IPS-18a (cell line): Measurements from ENCODE around the gene PIKFYVE.

Source experiments
- H3K27ac ChIP-seq: one replicate; pipeline ENCODE4 v1.5.1; 2013; ENCODE audit warnings: low read length
- H3K27me3 ChIP-seq: one replicate; pipeline ENCODE4 v1.6.1; 2013; ENCODE audit warnings: mild to moderate bottlenecking, low read length; ENCODE audit not compliant: control insufficient read depth, insufficient read depth
- H3K36me3 ChIP-seq: one replicate; pipeline ENCODE4 v1.6.1; 2013; ENCODE audit warnings: low read depth, low read length; ENCODE audit not compliant: control insufficient read depth
- H3K4me1 ChIP-seq: one replicate; pipeline ENCODE4 v1.6.1; 2013; ENCODE audit warnings: low read depth, low read length; ENCODE audit not compliant: control insufficient read depth
- H3K4me3 ChIP-seq: one replicate; pipeline ENCODE4 v1.5.1; 2013; ENCODE audit warnings: low read length
- H3K9ac ChIP-seq: one replicate; pipeline ENCODE4 v1.6.1; 2013; ENCODE audit warnings: mild to moderate bottlenecking, low read length, moderate library complexity
- H3K9me3 ChIP-seq: one replicate; pipeline ENCODE4 v1.6.1; 2013; ENCODE audit warnings: low read depth, low read length; ENCODE audit not compliant: control insufficient read depth

Gene PIKFYVE

GRCh38 chr2:208244422-208244821 lies 21.6 kb upstream of the PIKFYVE start:
- Histone ChIP-seq H3K27ac (no peak overlapping the region), H3K4me3 (no peak overlapping the region), H3K4me1 (no peaks in the 10 kb centered on the region), H3K9me3 (no peaks in the 10 kb centered on the region), H3K27me3 (no peaks in the 10 kb centered on the region), H3K9ac (no peak overlapping the region), H3K36me3 (peaks cover 94% of the 10 kb centered on the region)

DNA sequence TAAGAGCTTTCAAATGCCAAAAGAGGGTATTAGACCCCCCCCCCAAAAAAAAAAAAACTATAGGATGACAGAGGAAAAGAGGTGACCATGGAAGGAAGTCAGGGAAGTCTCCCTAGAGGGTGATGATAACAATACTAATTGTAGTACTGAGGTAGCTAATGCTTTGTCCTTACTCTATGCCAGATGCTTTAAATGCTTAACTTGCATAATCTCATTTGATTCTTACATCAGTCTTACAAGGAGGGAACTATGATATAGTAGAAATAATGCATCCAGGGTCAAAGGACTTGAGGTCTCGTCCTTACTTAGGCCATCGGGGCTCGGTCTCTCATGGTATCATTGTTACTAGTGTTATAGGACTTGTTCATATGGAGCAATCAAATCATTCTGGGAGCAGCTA lies 20.3 kb upstream of the PIKFYVE start:
- Histone ChIP-seq H3K27me3 (no peaks in the 10 kb centered on the region), H3K36me3 (peaks cover 96% of the 10 kb centered on the region), H3K9ac (no peak overlapping the region), H3K27ac (no peak overlapping the region), H3K4me1 (peaks cover 7% of the 10 kb centered on the region), H3K9me3 (no peaks in the 10 kb centered on the region), H3K4me3 (no peak overlapping the region)

DNA sequence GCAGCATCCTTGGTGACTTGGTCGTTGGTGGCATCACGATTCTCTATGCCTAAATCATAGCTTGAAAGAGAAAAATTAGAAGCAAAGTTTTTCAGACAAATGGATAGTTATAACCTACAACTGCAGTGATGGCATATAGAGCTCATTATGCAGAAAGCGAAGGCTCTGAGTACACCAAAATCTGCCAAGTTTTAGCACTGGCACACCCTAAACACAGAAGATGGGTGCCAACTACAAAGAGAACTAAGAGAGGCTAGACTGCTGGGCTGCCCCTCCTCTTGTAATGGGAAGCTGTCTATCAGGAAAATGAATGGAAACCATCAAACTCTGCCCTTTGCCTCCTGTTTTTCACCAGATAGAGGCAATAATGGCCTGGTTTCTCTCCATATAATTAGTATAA lies 17.5 kb upstream of the PIKFYVE start:
- peaks cover 98% of the 10 kb centered on the region for H3K36me3 ChIP-seq
- H3K27ac ChIP-seq, result no peak overlapping the region
- H3K27me3 ChIP-seq, result no peaks in the 10 kb centered on the region
- H3K9ac ChIP-seq, result no peak overlapping the region
- no peak overlapping the region for H3K4me3 ChIP-seq
- H3K9me3 ChIP-seq, result no peaks in the 10 kb centered on the region
- peaks cover 29% of the 10 kb centered on the region for H3K4me1 ChIP-seq

DNA sequence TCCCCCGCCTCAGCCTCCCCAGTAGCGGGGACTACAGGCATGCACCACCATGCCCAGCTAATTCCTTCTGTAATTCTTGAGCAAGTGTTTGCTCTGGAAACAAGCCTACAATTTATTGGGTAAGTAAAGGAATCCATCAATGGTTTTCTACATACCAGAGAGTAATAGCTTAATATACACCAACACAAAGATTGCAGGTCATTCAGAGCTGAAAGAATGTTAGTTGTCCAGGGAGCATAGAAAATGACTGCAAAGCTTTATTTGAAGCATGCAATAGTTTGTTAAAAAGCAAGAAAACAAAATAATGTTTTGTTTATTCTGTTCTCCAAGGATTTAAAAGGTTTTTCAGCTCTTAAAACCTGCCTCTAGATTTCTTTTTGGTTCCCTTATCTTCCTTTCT lies 16.8 kb upstream of the PIKFYVE start:
- H3K27ac ChIP-seq, result no peak overlapping the region
- H3K9ac ChIP-seq, result no peak overlapping the region
- H3K36me3 ChIP-seq, result peaks cover 91% of the 10 kb centered on the region
- peaks cover 32% of the 10 kb centered on the region for H3K4me1 ChIP-seq
- no peak overlapping the region for H3K4me3 ChIP-seq
- no peaks in the 10 kb centered on the region for H3K9me3 ChIP-seq
- no peaks in the 10 kb centered on the region for H3K27me3 ChIP-seq

DNA sequence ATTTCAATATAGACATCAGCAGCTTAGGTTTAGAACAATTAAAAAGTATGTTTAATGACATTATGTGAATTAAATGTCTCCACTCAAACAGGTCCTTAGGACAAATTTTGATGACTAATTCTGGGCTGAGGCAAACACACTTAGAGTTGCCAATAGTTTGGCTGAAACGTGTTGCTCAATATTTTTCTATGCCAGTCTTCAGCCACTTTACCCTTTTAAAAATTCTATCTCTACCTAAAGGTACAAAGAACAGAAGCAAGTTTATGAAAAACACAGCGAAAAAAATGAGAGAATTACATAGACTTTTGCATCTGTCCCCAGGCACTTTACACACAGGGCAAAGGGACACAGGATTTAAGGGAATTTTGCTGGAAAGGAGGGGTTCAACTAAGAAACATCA lies 15.7 kb upstream of the PIKFYVE start:
- peaks cover 80% of the 10 kb centered on the region for H3K36me3 ChIP-seq
- H3K9me3 ChIP-seq, result no peaks in the 10 kb centered on the region
- H3K27me3 ChIP-seq, result no peaks in the 10 kb centered on the region
- H3K4me1 ChIP-seq, result peaks cover 32% of the 10 kb centered on the region
- peak overlapping the region; percentile 62 for H3K27ac ChIP-seq
- H3K4me3 ChIP-seq, result no peak overlapping the region
- H3K9ac ChIP-seq, result peak overlapping the region; percentile 5

DNA sequence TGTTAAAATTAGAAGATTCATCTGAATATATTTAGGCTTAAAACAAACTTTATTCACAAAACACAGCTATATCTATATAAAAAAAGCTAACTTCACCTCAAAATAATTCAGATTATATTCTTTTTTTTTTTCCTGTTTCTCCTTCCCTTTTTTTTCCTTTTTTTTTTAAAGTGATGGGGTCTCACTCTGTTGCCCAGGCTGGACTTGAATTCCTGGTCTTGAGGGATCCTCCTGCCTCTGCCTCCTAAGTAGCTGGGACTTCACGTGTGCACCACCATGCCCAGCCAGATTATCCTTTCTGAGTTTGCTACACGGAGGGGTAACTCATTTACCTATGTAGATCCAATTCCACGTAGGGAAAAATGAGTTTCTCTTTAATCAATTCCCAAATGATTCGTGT lies 15.0 kb upstream of the PIKFYVE start:
- H3K4me3 ChIP-seq, result no peak overlapping the region
- H3K4me1 ChIP-seq, result peaks cover 32% of the 10 kb centered on the region
- no peaks in the 10 kb centered on the region for H3K9me3 ChIP-seq
- H3K27me3 ChIP-seq, result no peaks in the 10 kb centered on the region
- H3K36me3 ChIP-seq, result peaks cover 73% of the 10 kb centered on the region
- H3K27ac ChIP-seq, result no peak overlapping the region
- H3K9ac ChIP-seq, result no peak overlapping the region

GRCh38 chr2:208252716-208253492 lies 13.2 kb upstream of the PIKFYVE start:
- Histone ChIP-seq H3K27me3 (no peaks in the 10 kb centered on the region), H3K9me3 (no peaks in the 10 kb centered on the region), H3K36me3 (peaks cover 57% of the 10 kb centered on the region), H3K9ac (peak overlapping the region; percentile 88), H3K4me1 (peaks cover 32% of the 10 kb centered on the region), H3K4me3 (peak overlapping the region; percentile 95), H3K27ac (peak overlapping the region; percentile 17)

- H3K4me1 ChIP-seq, result peaks cover 32% of the 10 kb centered on the region
- peak overlapping the region; percentile 8 for H3K27ac ChIP-seq
These were observed 12.4 kb upstream of the PIKFYVE start for GRCh38 chr2:208253600-208254117.

DNA sequence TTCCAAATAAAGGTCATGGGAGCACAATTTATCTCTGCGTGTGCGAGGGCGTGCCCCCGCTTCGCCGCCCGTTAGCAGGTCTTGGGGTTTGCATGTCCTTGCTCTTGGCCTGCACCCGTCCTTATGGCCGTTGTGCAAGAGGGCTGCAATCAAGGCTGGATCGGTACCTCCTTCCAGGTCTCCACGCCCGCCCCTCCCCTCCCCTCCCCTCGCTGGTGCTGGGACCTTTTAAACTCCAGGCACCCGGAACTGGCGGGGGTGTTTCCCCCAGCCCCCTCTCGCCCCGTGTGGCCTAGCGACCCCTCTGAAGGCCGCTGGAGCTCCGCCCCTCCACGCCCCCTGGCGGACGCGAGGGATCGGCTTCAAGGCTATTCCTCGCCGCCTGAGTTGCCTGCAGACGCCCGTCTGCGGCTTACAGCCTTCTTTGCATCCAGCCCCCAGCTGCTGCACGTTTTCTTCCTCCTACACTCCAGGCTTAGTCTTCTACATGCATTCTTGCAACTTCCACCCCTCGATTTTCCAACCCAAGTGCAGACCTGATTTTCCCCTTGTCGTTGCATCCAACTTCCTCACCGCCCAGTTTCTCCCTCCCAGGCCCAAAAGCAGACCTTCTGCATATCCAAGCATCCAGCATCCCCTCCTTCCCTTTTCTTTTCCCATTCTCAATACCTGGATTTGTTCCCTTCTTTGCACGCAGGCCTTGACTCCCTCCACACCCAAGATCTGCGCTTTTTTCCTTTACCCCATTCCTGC lies 11.8 kb upstream of the PIKFYVE start:
- Histone ChIP-seq H3K4me3 (peak overlapping the region; percentile 95), H3K27ac (peak overlapping the region; percentile 66), H3K9me3 (no peaks in the 10 kb centered on the region), H3K27me3 (no peaks in the 10 kb centered on the region), H3K9ac (peak overlapping the region; percentile 88), H3K36me3 (peaks cover 43% of the 10 kb centered on the region), H3K4me1 (peaks cover 32% of the 10 kb centered on the region)

More at GRCh38 chr2:208253600-208254117, 12.4 kb upstream of the PIKFYVE start:
- Histone ChIP-seq H3K9me3 (no peaks in the 10 kb centered on the region), H3K36me3 (peaks cover 50% of the 10 kb centered on the region), H3K9ac (peak overlapping the region; percentile 88), H3K4me3 (peak overlapping the region; percentile 95), H3K27me3 (no peaks in the 10 kb centered on the region)

DNA sequence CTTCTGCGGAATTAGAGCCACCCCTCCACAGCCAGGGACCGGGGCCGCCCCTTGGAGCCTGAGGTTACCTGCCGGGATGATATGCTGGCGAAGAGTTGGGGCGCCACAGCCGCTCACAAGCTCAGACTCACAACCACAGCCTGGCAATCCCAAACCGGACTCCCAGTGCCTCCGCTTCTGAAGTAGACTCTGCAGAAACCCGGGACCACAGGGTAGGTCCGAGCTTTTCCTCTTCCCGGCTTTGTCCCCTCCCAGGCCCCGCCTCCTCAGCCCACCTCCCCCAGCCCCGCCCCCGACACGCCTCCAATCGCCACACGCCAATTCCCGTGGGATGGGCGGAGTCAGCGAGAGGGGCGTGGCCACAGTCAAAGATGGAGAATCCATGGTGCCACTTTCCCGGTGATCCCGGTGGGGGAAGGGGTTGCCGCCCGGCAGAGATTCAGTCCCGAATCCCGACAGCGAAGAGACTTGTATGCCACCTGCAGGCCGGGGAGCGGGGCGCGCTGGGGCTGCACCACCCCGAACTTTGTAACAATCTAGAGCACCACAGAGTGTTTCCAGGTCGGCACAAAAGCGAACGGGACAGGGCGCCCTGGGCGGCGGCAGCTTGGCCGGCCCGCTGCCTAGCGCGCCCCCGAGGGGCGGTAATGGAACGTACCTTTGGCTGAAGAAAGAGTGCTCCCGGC lies 11.0 kb upstream of the PIKFYVE start, which contains the start of gene IDH1:
Gene IDH1 (minus strand): TSS at position 201 of the 686 bp plus-strand sequence. CDS start 3,520 bp downstream, outside the sequence.
- Histone ChIP-seq H3K9ac (peak within 1 kb of the TSS; percentile 88), H3K4me1 (peaks cover 32% of the 10 kb centered on the region), H3K27ac (peak within 1 kb of the TSS; percentile 66), H3K4me3 (peak within 1 kb of the TSS; percentile 95), H3K27me3 (no peaks in the 10 kb centered on the region), H3K9me3 (no peaks in the 10 kb centered on the region), H3K36me3 (peaks cover 36% of the 10 kb centered on the region)

- no peaks in the 10 kb centered on the region for H3K9me3 ChIP-seq
- peaks cover 26% of the 10 kb centered on the region for H3K4me1 ChIP-seq
- H3K4me3 ChIP-seq, result peak overlapping the region; percentile 95
- H3K9ac ChIP-seq, result peak overlapping the region; percentile 88
- H3K36me3 ChIP-seq, result peaks cover 30% of the 10 kb centered on the region
- no peaks in the 10 kb centered on the region for H3K27me3 ChIP-seq
- H3K27ac ChIP-seq, result no peak overlapping the region
These were observed 10.4 kb upstream of the PIKFYVE start for GRCh38 chr2:208255557-208256106.
